Mucosa of descending colon (tissue), 3 donors: Measurements from ENCODE around the gene GUK1. TPM values are rescaled to one million over a fixed set of nuclear protein-coding genes. Genes with fewer than 3 reads are reported as not detected.

Experiments
- ATAC-seq: fragments of 200-7000 bp; cut with Tn5 transposase; one replicate; pipeline ENCODE4 v1.9.1; 2020; ENCODE audit warnings: mild to moderate bottlenecking, moderate library complexity
- DNase-seq, 3 donors: peaks; one replicate each; pipeline ENCODE4 v3.0.0-alpha.2; 2020
- H3K36me3 ChIP-seq: fragments of 200-600 bp; one replicate; pipeline ENCODE4 v1.8.0; 2021; ENCODE audit warnings: low read depth, mild to moderate bottlenecking
- H3K4me1 ChIP-seq: fragments of 200-600 bp; one replicate; pipeline ENCODE4 v1.8.0; 2021; ENCODE audit warnings: low read depth, mild to moderate bottlenecking
- H3K4me3 ChIP-seq: fragments of 200-600 bp; one replicate; pipeline ENCODE4 v1.8.0; 2021; ENCODE audit warnings: mild to moderate bottlenecking
- H3K9me3 ChIP-seq: fragments of 200-600 bp; one replicate; pipeline ENCODE4 v1.8.0; 2021; ENCODE audit warnings: mild to moderate bottlenecking
- CTCF ChIP-seq: fragments of 200-600 bp; IDR thresholded peaks from one replicate; pipeline ENCODE4 v1.8.0; 2022; ENCODE audit warnings: antibody characterized with exemption, mild to moderate bottlenecking
- intact Hi-C, 2 donors: fragments of 100-400 bp; cut with DNase I in 1 of 2; cut with micrococcal nuclease in 1 of 2; formaldehyde crosslinking; loops; one replicate each; pipeline versions ENCODE4 v1.11.0 to v1.11.1; 2022; cut with DNase I, micrococcal nuclease
- total RNA-seq, 3 donors: library from RNA; stranded (reverse); fragmentation: NEBNext Ultra II Directional in 2 of 3; extraction: Animal tissue kit (Norgen Biotek cat#: 25700) in 2 of 3; gene quantifications; one replicate each; pipeline versions ENCODE4 v1.2.1 to v1.2.4, GENCODE V29; 2021 to 2023
- donor health status: DM: no; HTN: no; CAD: no; lungs with moderate emphysema.
- donor health status: DM: no; HTN: no; CAD: no.
- donor health status: DM: no; HTN: yes; CAD: no.

GUK1 gene
- total RNA-seq, 3 donors from 2014 or later = 165 to 182 (median 178) TPM

GRCh38 chr1:228147151-228147693, 7.1 kb downstream of the GUK1 start:
- TF ChIP-seq CTCF = no peak
- Histone ChIP-seq H3K4me1 (peaks cover 12% of the 10 kb centered on the region), H3K9me3 (no peaks in the 10 kb centered on the region), H3K4me3 (no peak overlapping the region), H3K36me3 (no peaks in the 10 kb centered on the region)
- intact Hi-C loops = no loop called here
- ATAC-seq (no peak), DNase-seq (no peak)

- no peaks in the 10 kb centered on the region for H3K36me3 ChIP-seq
- peaks cover 7% of the 10 kb centered on the region for H3K4me1 ChIP-seq
- no peaks in the 10 kb centered on the region for H3K9me3 ChIP-seq
- H3K4me3 ChIP-seq = no peak overlapping the region
- ATAC-seq (no peak), DNase-seq (no peak)
- no peak for TF ChIP-seq CTCF
- intact Hi-C loops = no loop called here
Measured at GRCh38 chr1:228147768-228148167, 7.7 kb downstream of the GUK1 start.

GRCh38 chr1:228148196-228148861, 8.2 kb downstream of the GUK1 start:
- H3K36me3 ChIP-seq = no peaks in the 10 kb centered on the region
- no peak overlapping the region for H3K4me3 ChIP-seq
- DNase-seq (no peak), ATAC-seq (no peak)
- no peaks in the 10 kb centered on the region for H3K9me3 ChIP-seq
- TF ChIP-seq CTCF = no peak
- peaks cover 3% of the 10 kb centered on the region for H3K4me1 ChIP-seq
- intact Hi-C loops = no loop called here

GRCh38 chr1:228148935-228149405, 8.9 kb downstream of the GUK1 start:
- no peak for TF ChIP-seq CTCF
- intact Hi-C loops = no loop called here
- Histone ChIP-seq H3K36me3 (no peaks in the 10 kb centered on the region), H3K4me3 (no peak overlapping the region), H3K4me1 (no peaks in the 10 kb centered on the region), H3K9me3 (no peaks in the 10 kb centered on the region)
- ATAC-seq = no peak
- DNase-seq = peak in 1 of 3 donors; percentile 28

GRCh38 chr1:228149406-228150119, 9.5 kb downstream of the GUK1 start, which contains the start of gene GJC2:
TSS of gene GJC2 (plus strand) at chr1:228149930. CDS start at chr1:228157759, 7,829 bp downstream.
- H3K4me3 ChIP-seq = no peak within 1 kb of the TSS
- intact Hi-C loops = no loop called here
- no peaks in the 10 kb centered on the region for H3K4me1 ChIP-seq
- DNase-seq (peak in 2 of 3 donors; percentile 44 to 56), ATAC-seq (peak; percentile 27)
- no peaks in the 10 kb centered on the region for H3K36me3 ChIP-seq
- no peaks in the 10 kb centered on the region for H3K9me3 ChIP-seq
- TF ChIP-seq CTCF = no peak
